GM23338 (cell line): Measurements from ENCODE around the gene GPC5. TPM values are rescaled to one million over a fixed set of nuclear protein-coding genes. Genes with fewer than 3 reads are reported as not detected.

Source experiments
- ATAC-seq: fragments of 200-7000 bp; cut with Tn5 transposase; 3 replicates; pipeline ENCODE4 v1.9.1; 2020
- DNase-seq: peaks from one replicate; pipeline ENCODE4 v3.0.0-alpha.2; 2015; ENCODE audit warnings: low spot score
- H2AFZ ChIP-seq: fragments of 200-600 bp; sonication (generic); 2 replicates; pipeline ENCODE4 v1.8.0; 2016; ENCODE audit warnings: antibody characterized with exemption, mild to moderate bottlenecking, moderate library complexity
- H3F3A ChIP-seq: fragments of 200-600 bp; sonication (generic); replicated peaks from 2 replicates; pipeline ENCODE4 v1.8.0; 2017; ENCODE audit warnings: antibody characterized with exemption, mixed run types, low read depth
- H3K27ac ChIP-seq: fragments of 200-600 bp; sonication (generic); 2 replicates; pipeline ENCODE4 v1.6.1; 2016; ENCODE audit warnings: low read depth
- H3K27me3 ChIP-seq: fragments of 200-600 bp; sonication (generic); 2 replicates; pipeline ENCODE4 v1.8.0; 2016; ENCODE audit warnings: mild to moderate bottlenecking, mixed run types, moderate library complexity; ENCODE audit not compliant: insufficient read depth
- H3K36me3 ChIP-seq: fragments of 200-600 bp; sonication (generic); 2 replicates; pipeline ENCODE4 v1.8.0; 2016; ENCODE audit warnings: mild to moderate bottlenecking; ENCODE audit not compliant: insufficient read depth
- H3K4me1 ChIP-seq: fragments of 200-600 bp; sonication (generic); 2 replicates; pipeline ENCODE4 v1.8.0; 2016; ENCODE audit warnings: mild to moderate bottlenecking, moderate library complexity; ENCODE audit not compliant: insufficient read depth
- H3K4me2 ChIP-seq: fragments of 200-600 bp; sonication (generic); 2 replicates; pipeline ENCODE4 v1.7.1; 2017; ENCODE audit warnings: mixed run types
- H3K4me3 ChIP-seq: fragments of 200-600 bp; sonication (generic); 2 replicates; pipeline ENCODE4 v1.6.1; 2016; ENCODE audit warnings: mixed run types
- H3K79me2 ChIP-seq: fragments of 200-600 bp; sonication (generic); replicated peaks from 2 replicates; pipeline ENCODE4 v1.8.0; 2017; ENCODE audit warnings: mild to moderate bottlenecking; ENCODE audit not compliant: insufficient read depth
- H3K9me2 ChIP-seq: fragments of 200-600 bp; sonication (generic); 2 replicates; pipeline ENCODE4 v1.8.0; 2017; ENCODE audit not compliant: insufficient read depth
- H4K20me1 ChIP-seq: fragments of 200-600 bp; sonication (generic); replicated peaks from 2 replicates; pipeline ENCODE4 v1.8.0; 2017; ENCODE audit warnings: mild to moderate bottlenecking; ENCODE audit not compliant: insufficient read depth
- H3K27ac Mint-ChIP-seq: 2 replicates; pipeline ENCODE4 v1.8.0; 2020; ENCODE audit warnings: inconsistent platforms, mild to moderate bottlenecking, moderate library complexity, mixed read lengths
- H3K27me3 Mint-ChIP-seq: 3 replicates; pipeline ENCODE4 v1.8.0; 2022; ENCODE audit warnings: low read depth, mild to moderate bottlenecking, moderate library complexity, mixed read lengths, inconsistent platforms; ENCODE audit not compliant: insufficient read depth, poor library complexity
- H3K36me3 Mint-ChIP-seq: 3 replicates; pipeline ENCODE4 v1.8.0; 2021; ENCODE audit warnings: low read depth, mild to moderate bottlenecking, inconsistent platforms, moderate library complexity, mixed read lengths
- H3K4me1 Mint-ChIP-seq: 3 replicates; pipeline ENCODE4 v1.8.0; 2020; ENCODE audit warnings: mild to moderate bottlenecking, inconsistent platforms, mixed read lengths
- H3K4me3 Mint-ChIP-seq: 3 replicates; pipeline ENCODE4 v1.8.0; 2021; ENCODE audit warnings: moderate library complexity, mild to moderate bottlenecking, inconsistent platforms, mixed read lengths
- H3K9me3 Mint-ChIP-seq: 3 replicates; pipeline ENCODE4 v1.8.0; 2020; ENCODE audit warnings: moderate library complexity, mild to moderate bottlenecking, inconsistent platforms, mixed read lengths
- CREB1 ChIP-seq: fragments of 250-450 bp; sonication (Bioruptor Pico); IDR thresholded peaks from 2 replicates; pipeline ENCODE4 v1.5.0; 2020; ENCODE audit warnings: low read depth, mild to moderate bottlenecking, moderate library complexity
- EZH2phosphoT487 ChIP-seq: fragments of 200-600 bp; sonication (generic); IDR thresholded peaks from one replicate; pipeline ENCODE4 v1.8.1; 2018; ENCODE audit warnings: antibody characterized with exemption; ENCODE audit not compliant: unreplicated experiment
- polyA plus RNA-seq: library from polyadenylated mRNA; unstranded; fragments of >200 nt; fragmentation: Nextera tagmentation; extraction: Ambion mirVana; gene quantifications from 2 replicates; pipeline ENCODE4 v1.2.1, GENCODE V29; 2016
- total RNA-seq: library from RNA; depleted of rRNA; stranded (reverse); fragments of >200 nt; shearing (Covaris generic); gene quantifications from 2 replicates; pipeline ENCODE4 v1.2.3, GENCODE V29; 2014
- TF ChIP-seq, protein P1 (sequence below): fragments of 250-450 bp; sonication (Bioruptor Pico); IDR thresholded peaks from 2 replicates; pipeline ENCODE4 v1.5.0; 2020; ENCODE audit warnings: mild to moderate bottlenecking, moderate library complexity
- TF ChIP-seq, protein P2 (sequence below), 2 experiments: fragments of 200-600 bp in 1 of 2; sonication (generic) in 1 of 2; conservative IDR thresholded peaks; 2 replicates each; pipeline versions ENCODE4 v1.5.1 to v1.6.1; 2016 to 2017; ENCODE audit warnings: antibody characterized with exemption in 2 of 2, low read depth in 2 of 2, mild to moderate bottlenecking in 2 of 2, moderate library complexity in 1 of 2

GPC5 gene
- total and polyA plus RNA-seq, 2 experiments from 2014 or later, result 0.95 to 1.1 TPM

DNA sequence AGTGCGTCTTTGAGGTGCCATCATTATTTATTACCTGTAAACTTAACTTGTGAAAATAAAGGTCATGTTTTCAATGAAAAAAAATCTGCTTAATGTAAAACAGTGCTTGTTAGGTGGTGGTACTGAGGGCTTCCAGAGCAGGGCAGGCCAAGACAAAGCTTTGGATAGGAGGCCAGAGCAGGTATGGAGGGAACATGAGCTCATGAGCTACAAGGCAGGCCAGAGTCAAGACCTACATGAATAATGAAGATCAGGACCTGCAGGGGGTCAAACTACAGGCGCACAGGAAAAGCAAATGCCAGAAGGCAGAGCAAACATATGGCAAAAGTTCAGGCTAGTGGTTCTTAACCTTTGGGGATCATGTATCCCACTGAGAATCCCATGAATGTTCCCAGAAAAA, 343.5 kb downstream of the GPC5 start:
- Mint-ChIP-seq H3K27me3 (no peaks in the 10 kb centered on the region), H3K9me3 (no peaks in the 10 kb centered on the region; the same call in 2 of the 3 replicates), H3K4me3 (no peak overlapping the region), H3K36me3 (no peaks in the 10 kb centered on the region), H3K4me1 (peaks cover 7% of the 10 kb centered on the region; the same call in 2 of the 3 replicates), H3K27ac (0 out of 2 replicates have a peak overlapping the region, but pooled peaks have one; percentile 31)
- no peak for ATAC-seq
- H3K27ac ChIP-seq, result no peak overlapping the region
- no peaks in the 10 kb centered on the region for H4K20me1 ChIP-seq
- TF ChIP-seq EZH2phosphoT487, result no peak
- TF ChIP-seq, protein P1, sequence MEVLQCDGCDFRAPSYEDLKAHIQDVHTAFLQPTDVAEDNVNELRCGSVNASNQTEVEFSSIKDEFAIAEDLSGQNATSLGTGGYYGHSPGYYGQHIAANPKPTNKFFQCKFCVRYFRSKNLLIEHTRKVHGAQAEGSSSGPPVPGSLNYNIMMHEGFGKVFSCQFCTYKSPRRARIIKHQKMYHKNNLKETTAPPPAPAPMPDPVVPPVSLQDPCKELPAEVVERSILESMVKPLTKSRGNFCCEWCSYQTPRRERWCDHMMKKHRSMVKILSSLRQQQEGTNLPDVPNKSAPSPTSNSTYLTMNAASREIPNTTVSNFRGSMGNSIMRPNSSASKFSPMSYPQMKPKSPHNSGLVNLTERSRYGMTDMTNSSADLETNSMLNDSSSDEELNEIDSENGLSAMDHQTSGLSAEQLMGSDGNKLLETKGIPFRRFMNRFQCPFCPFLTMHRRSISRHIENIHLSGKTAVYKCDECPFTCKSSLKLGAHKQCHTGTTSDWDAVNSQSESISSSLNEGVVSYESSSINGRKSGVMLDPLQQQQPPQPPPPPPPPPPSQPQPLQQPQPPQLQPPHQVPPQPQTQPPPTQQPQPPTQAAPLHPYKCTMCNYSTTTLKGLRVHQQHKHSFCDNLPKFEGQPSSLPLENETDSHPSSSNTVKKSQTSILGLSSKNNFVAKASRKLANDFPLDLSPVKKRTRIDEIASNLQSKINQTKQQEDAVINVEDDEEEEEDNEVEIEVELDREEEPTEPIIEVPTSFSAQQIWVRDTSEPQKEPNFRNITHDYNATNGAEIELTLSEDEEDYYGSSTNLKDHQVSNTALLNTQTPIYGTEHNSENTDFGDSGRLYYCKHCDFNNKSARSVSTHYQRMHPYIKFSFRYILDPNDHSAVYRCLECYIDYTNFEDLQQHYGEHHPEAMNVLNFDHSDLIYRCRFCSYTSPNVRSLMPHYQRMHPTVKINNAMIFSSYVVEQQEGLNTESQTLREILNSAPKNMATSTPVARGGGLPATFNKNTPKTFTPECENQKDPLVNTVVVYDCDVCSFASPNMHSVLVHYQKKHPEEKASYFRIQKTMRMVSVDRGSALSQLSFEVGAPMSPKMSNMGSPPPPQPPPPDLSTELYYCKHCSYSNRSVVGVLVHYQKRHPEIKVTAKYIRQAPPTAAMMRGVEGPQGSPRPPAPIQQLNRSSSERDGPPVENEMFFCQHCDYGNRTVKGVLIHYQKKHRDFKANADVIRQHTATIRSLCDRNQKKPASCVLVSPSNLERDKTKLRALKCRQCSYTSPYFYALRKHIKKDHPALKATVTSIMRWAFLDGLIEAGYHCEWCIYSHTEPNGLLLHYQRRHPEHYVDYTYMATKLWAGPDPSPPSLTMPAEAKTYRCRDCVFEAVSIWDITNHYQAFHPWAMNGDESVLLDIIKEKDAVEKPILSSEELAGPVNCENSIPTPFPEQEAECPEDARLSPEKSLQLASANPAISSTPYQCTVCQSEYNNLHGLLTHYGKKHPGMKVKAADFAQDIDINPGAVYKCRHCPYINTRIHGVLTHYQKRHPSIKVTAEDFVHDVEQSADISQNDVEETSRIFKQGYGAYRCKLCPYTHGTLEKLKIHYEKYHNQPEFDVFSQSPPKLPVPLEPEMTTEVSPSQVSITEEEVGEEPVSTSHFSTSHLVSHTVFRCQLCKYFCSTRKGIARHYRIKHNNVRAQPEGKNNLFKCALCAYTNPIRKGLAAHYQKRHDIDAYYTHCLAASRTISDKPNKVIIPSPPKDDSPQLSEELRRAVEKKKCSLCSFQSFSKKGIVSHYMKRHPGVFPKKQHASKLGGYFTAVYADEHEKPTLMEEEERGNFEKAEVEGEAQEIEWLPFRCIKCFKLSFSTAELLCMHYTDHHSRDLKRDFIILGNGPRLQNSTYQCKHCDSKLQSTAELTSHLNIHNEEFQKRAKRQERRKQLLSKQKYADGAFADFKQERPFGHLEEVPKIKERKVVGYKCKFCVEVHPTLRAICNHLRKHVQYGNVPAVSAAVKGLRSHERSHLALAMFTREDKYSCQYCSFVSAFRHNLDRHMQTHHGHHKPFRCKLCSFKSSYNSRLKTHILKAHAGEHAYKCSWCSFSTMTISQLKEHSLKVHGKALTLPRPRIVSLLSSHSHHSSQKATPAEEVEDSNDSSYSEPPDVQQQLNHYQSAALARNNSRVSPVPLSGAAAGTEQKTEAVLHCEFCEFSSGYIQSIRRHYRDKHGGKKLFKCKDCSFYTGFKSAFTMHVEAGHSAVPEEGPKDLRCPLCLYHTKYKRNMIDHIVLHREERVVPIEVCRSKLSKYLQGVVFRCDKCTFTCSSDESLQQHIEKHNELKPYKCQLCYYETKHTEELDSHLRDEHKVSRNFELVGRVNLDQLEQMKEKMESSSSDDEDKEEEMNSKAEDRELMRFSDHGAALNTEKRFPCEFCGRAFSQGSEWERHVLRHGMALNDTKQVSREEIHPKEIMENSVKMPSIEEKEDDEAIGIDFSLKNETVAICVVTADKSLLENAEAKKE, result peak; percentile 75
- no peak overlapping the region for H3K4me2 ChIP-seq
- no peaks in the 10 kb centered on the region for H3F3A ChIP-seq
- H3K4me1 ChIP-seq, result no peaks in the 10 kb centered on the region
- H3K36me3 ChIP-seq, result no peaks in the 10 kb centered on the region
- no peaks in the 10 kb centered on the region for H3K79me2 ChIP-seq
- H3K4me3 ChIP-seq, result no peak overlapping the region
- no peak overlapping the region for H2AFZ ChIP-seq
- H3K9me2 ChIP-seq, result no peaks in the 10 kb centered on the region
- no peak for DNase-seq
- H3K27me3 ChIP-seq, result no peaks in the 10 kb centered on the region

DNA sequence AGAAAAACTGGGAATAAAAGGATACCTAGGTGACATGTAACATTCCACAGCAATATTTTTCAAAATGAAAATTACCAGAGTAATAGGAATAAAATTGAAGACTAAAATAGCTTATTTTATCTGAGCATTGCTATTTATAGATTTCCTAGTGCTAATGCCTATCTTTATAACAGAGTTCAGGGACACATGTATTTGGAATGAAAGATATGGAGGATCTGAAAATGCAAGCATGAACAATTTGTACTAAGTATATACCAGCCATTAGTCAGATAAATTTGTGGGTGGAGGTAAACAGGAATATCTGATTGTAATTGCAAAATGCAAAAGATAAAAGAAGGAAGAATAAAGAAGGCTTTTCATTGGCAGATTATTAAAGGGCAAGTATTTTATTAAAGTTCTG, 345.9 kb downstream of the GPC5 start:
- H3K27ac ChIP-seq, result no peak overlapping the region
- Mint-ChIP-seq H3K4me3 (no peak overlapping the region), H3K27me3 (no peaks in the 10 kb centered on the region), H3K36me3 (no peaks in the 10 kb centered on the region), H3K9me3 (no peaks in the 10 kb centered on the region; the same call in 2 of the 3 replicates), H3K4me1 (peaks cover 7% of the 10 kb centered on the region; the same call in 2 of the 3 replicates), H3K27ac (no peak overlapping the region)
- H3K27me3 ChIP-seq, result no peaks in the 10 kb centered on the region
- H2AFZ ChIP-seq, result no peak overlapping the region
- no peak for ATAC-seq
- no peaks in the 10 kb centered on the region for H3F3A ChIP-seq
- H4K20me1 ChIP-seq, result no peaks in the 10 kb centered on the region
- no peaks in the 10 kb centered on the region for H3K36me3 ChIP-seq
- peaks cover 3% of the 10 kb centered on the region; the same call in 1 of the 2 replicates for H3K9me2 ChIP-seq
- H3K4me3 ChIP-seq, result no peak overlapping the region
- H3K4me1 ChIP-seq, result no peaks in the 10 kb centered on the region
- H3K4me2 ChIP-seq, result no peak overlapping the region
- no peak for DNase-seq
- no peaks in the 10 kb centered on the region for H3K79me2 ChIP-seq
- TF ChIP-seq CREB1, result no peak
- TF ChIP-seq, protein P1, result no peak
- TF ChIP-seq, protein P2, sequence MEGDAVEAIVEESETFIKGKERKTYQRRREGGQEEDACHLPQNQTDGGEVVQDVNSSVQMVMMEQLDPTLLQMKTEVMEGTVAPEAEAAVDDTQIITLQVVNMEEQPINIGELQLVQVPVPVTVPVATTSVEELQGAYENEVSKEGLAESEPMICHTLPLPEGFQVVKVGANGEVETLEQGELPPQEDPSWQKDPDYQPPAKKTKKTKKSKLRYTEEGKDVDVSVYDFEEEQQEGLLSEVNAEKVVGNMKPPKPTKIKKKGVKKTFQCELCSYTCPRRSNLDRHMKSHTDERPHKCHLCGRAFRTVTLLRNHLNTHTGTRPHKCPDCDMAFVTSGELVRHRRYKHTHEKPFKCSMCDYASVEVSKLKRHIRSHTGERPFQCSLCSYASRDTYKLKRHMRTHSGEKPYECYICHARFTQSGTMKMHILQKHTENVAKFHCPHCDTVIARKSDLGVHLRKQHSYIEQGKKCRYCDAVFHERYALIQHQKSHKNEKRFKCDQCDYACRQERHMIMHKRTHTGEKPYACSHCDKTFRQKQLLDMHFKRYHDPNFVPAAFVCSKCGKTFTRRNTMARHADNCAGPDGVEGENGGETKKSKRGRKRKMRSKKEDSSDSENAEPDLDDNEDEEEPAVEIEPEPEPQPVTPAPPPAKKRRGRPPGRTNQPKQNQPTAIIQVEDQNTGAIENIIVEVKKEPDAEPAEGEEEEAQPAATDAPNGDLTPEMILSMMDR (conservative IDR thresholded peaks at IDR 0.05; ENCODE audit: low read depth in 2 of 2), result no peak
